Keratinocyte (primary cell): Measurements from ENCODE around the gene BPTF. TPM values are rescaled to one million over a fixed set of nuclear protein-coding genes. Genes with fewer than 3 reads are reported as not detected.

ENCODE experiments used
- DNase-seq: peaks from one replicate; pipeline ENCODE4 v3.0.0-alpha.2; 2011; ENCODE audit warnings: low read depth, missing footprints, low spot score
- FAIRE-seq: peaks from 2 replicates; lab custom pipeline; 2011; peaks lifted over from hg19 to GRCh38; lab: Jason Lieb, UNC
- H2AFZ ChIP-seq: 2 replicates; pipeline ENCODE4 v1.6.0; 2012; ENCODE audit warnings: low read length, control low read depth, inconsistent platforms; ENCODE audit not compliant: control insufficient read depth
- H3K27ac ChIP-seq: 2 replicates; pipeline ENCODE4 v1.5.1; 2011; ENCODE audit warnings: low read length; ENCODE audit not compliant: control insufficient read depth, insufficient read depth
- H3K27me3 ChIP-seq: 3 replicates; pipeline ENCODE4 v1.6.0; 2011; ENCODE audit warnings: low read length; ENCODE audit not compliant: control insufficient read depth, insufficient read depth; ENCODE audit errors: extremely low read depth
- H3K36me3 ChIP-seq, 2 experiments: 2 replicates in 1 of 2; 3 replicates in 1 of 2; pipeline ENCODE4 v1.5.1; 2011; ENCODE audit warnings: low read length in 2 of 2, mild to moderate bottlenecking in 1 of 2; ENCODE audit not compliant: control insufficient read depth in 2 of 2, insufficient read depth in 2 of 2; ENCODE audit errors: extremely low read depth in 1 of 2
- H3K4me1 ChIP-seq: 3 replicates; pipeline ENCODE4 v1.5.1; 2011; ENCODE audit warnings: low read length; ENCODE audit not compliant: control insufficient read depth, insufficient read depth; ENCODE audit errors: extremely low read depth
- H3K4me2 ChIP-seq: 3 replicates; pipeline ENCODE4 v1.6.0; 2011; ENCODE audit warnings: low read depth, low read length; ENCODE audit not compliant: control insufficient read depth, insufficient read depth; ENCODE audit errors: extremely low read depth
- H3K4me3 ChIP-seq, 3 experiments: fragments of 200-600 bp in 1 of 3; sonication (generic) in 1 of 3; 2 replicates in 2 of 3; 3 replicates in 1 of 3; pipeline ENCODE4 v1.5.1; 2011 to 2016; ENCODE audit warnings: low read length in 3 of 3, mild to moderate bottlenecking in 3 of 3, control low read depth in 2 of 3, inconsistent platforms in 1 of 3, low read depth in 1 of 3, mixed read lengths in 1 of 3, mixed run types in 1 of 3, moderate library complexity in 1 of 3; ENCODE audit not compliant: control insufficient read depth in 2 of 3, insufficient read depth in 2 of 3; ENCODE audit errors: extremely low read depth in 1 of 3
- H3K79me2 ChIP-seq: 2 replicates; pipeline ENCODE4 v1.6.0; 2012; ENCODE audit warnings: low read length; ENCODE audit not compliant: control insufficient read depth, insufficient read depth
- H3K9ac ChIP-seq: 3 replicates; pipeline ENCODE4 v1.6.0; 2011; ENCODE audit warnings: low read length; ENCODE audit not compliant: control insufficient read depth, insufficient read depth; ENCODE audit errors: extremely low read depth
- H3K9me1 ChIP-seq: 3 replicates; pipeline ENCODE4 v1.6.0; 2011; ENCODE audit warnings: low read length; ENCODE audit not compliant: control insufficient read depth, insufficient read depth; ENCODE audit errors: extremely low read depth
- H3K9me3 ChIP-seq: 2 replicates; pipeline ENCODE4 v1.5.1; 2012; ENCODE audit warnings: low read depth, low read length; ENCODE audit not compliant: control insufficient read depth
- H4K20me1 ChIP-seq: 3 replicates; pipeline ENCODE4 v1.6.0; 2011; ENCODE audit warnings: low read length; ENCODE audit not compliant: control insufficient read depth, insufficient read depth; ENCODE audit errors: extremely low read depth
- EZH2 ChIP-seq: IDR thresholded peaks from one replicate; pipeline ENCODE4 v1.6.1; 2012; ENCODE audit warnings: inconsistent platforms, mild to moderate bottlenecking, low read length, moderate library complexity
- dilution Hi-C: fragments of 300-500 bp; cut with MboI; formaldehyde crosslinking; loops from one replicate; pipeline ENCODE4 v1.7.0; 2020; ENCODE audit warnings: low sequenced_read_pairs; ENCODE audit not compliant: extremely low pct_ligation_motif_present
- polyA plus RNA-seq, 5 experiments: library from polyadenylated mRNA; depleted of rRNA in 3 of 5; stranded (reverse) in 3 of 5; stranded (forward) in 1 of 5; unstranded in 1 of 5; fragments of >200 nt; gene quantifications; 1 replicate in 1 of 5; 2 replicates in 3 of 5; 3 replicates in 1 of 5; pipeline versions ENCODE4 v1.2.1 to v1.2.3, GENCODE V29; 2011 to 2012; ENCODE audit warnings: missing spikeins in 2 of 5, low read depth in 1 of 5, low replicate concordance in 1 of 5
- TF ChIP-seq, protein P1 (sequence below), 3 experiments: IDR thresholded peaks in 1 of 3; conservative IDR thresholded peaks in 1 of 3; optimal IDR thresholded peaks in 1 of 3; 2 replicates in 2 of 3; 3 replicates in 1 of 3; pipeline versions ENCODE3 to v1.5.1; 2011; ENCODE audit warnings: low read length in 3 of 3, mild to moderate bottlenecking in 3 of 3, moderate library complexity in 2 of 3, control low read depth in 1 of 3, inconsistent platforms in 1 of 3; ENCODE audit not compliant: insufficient read depth in 2 of 3; ENCODE audit errors: extremely low read depth in 1 of 3

Gene BPTF
- polyA plus RNA-seq, 1 donor (not counting 4 experiments of a cell fraction or from before 2014, with no cell fraction given), result 28.3 TPM

- no peak overlapping the region for H3K27ac ChIP-seq
- no peak overlapping the region for H3K9ac ChIP-seq
- FAIRE-seq (no peak), DNase-seq (no peak)
- no peak overlapping the region for H2AFZ ChIP-seq
- no peaks in the 10 kb centered on the region for H3K79me2 ChIP-seq
- no peak overlapping the region for H3K4me2 ChIP-seq
- dilution Hi-C loops, result no loop called here
- no peak overlapping the region for H3K4me3 ChIP-seq
- no peak for TF ChIP-seq EZH2
- TF ChIP-seq, protein P1, sequence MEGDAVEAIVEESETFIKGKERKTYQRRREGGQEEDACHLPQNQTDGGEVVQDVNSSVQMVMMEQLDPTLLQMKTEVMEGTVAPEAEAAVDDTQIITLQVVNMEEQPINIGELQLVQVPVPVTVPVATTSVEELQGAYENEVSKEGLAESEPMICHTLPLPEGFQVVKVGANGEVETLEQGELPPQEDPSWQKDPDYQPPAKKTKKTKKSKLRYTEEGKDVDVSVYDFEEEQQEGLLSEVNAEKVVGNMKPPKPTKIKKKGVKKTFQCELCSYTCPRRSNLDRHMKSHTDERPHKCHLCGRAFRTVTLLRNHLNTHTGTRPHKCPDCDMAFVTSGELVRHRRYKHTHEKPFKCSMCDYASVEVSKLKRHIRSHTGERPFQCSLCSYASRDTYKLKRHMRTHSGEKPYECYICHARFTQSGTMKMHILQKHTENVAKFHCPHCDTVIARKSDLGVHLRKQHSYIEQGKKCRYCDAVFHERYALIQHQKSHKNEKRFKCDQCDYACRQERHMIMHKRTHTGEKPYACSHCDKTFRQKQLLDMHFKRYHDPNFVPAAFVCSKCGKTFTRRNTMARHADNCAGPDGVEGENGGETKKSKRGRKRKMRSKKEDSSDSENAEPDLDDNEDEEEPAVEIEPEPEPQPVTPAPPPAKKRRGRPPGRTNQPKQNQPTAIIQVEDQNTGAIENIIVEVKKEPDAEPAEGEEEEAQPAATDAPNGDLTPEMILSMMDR (optimal IDR thresholded peaks at IDR 0.05 in 1 of 3, IDR thresholded peaks at IDR 0.05 in 1 of 3, conservative IDR thresholded peaks at IDR 0.05 in 1 of 3; ENCODE audit: extremely low read depth in 1 of 3, insufficient read depth in 2 of 3, low read length in 3 of 3), result no peak
- peaks cover 7 to 17% of the 10 kb centered on the region in 2 experiments for H3K36me3 ChIP-seq
- no peaks in the 10 kb centered on the region for H3K27me3 ChIP-seq
- no peaks in the 10 kb centered on the region for H4K20me1 ChIP-seq
- no peaks in the 10 kb centered on the region for H3K4me1 ChIP-seq
- H3K9me3 ChIP-seq, result no peaks in the 10 kb centered on the region
- no peaks in the 10 kb centered on the region for H3K9me1 ChIP-seq
These were observed 87.4 kb downstream of the BPTF start for GRCh38 chr17:67912656-67913055.

GRCh38 chr17:67920212-67920611 lies 94.9 kb downstream of the BPTF start:
- H3K9me3 ChIP-seq, result no peaks in the 10 kb centered on the region
- DNase-seq, result no peak
- no peak for FAIRE-seq
- no peak overlapping the region for H2AFZ ChIP-seq
- no peaks in the 10 kb centered on the region for H3K9me1 ChIP-seq
- no peaks in the 10 kb centered on the region for H3K79me2 ChIP-seq
- H3K9ac ChIP-seq, result no peak overlapping the region
- TF ChIP-seq EZH2, result no peak
- TF ChIP-seq, protein P1 (optimal IDR thresholded peaks at IDR 0.05 in 1 of 3, IDR thresholded peaks at IDR 0.05 in 1 of 3, conservative IDR thresholded peaks at IDR 0.05 in 1 of 3; ENCODE audit: extremely low read depth in 1 of 3, insufficient read depth in 2 of 3, low read length in 3 of 3), result no peak
- no peaks in the 10 kb centered on the region for H3K27me3 ChIP-seq
- H3K27ac ChIP-seq, result no peak overlapping the region
- H3K4me3 ChIP-seq, result no peak overlapping the region
- H3K36me3 ChIP-seq, result peaks cover 5 to 7% of the 10 kb centered on the region in 2 experiments
- no peak overlapping the region for H3K4me2 ChIP-seq
- no peaks in the 10 kb centered on the region for H3K4me1 ChIP-seq
- H4K20me1 ChIP-seq, result no peaks in the 10 kb centered on the region
- dilution Hi-C loops, result no loop called here
